A204.1 (cell line): ENCODE results near the gene AMH.
"Not testable (repeated sequence)": the region's sequence is repeated elsewhere in the genome, so short reads cannot be mapped to it uniquely, and the experiment has no call there.

Experiments used
- FAIRE-seq: peaks from 2 replicates; lab custom pipeline; 2012; peaks lifted over from hg19 to GRCh38; lab: Jason Lieb, UNC

The AMH gene

DNA sequence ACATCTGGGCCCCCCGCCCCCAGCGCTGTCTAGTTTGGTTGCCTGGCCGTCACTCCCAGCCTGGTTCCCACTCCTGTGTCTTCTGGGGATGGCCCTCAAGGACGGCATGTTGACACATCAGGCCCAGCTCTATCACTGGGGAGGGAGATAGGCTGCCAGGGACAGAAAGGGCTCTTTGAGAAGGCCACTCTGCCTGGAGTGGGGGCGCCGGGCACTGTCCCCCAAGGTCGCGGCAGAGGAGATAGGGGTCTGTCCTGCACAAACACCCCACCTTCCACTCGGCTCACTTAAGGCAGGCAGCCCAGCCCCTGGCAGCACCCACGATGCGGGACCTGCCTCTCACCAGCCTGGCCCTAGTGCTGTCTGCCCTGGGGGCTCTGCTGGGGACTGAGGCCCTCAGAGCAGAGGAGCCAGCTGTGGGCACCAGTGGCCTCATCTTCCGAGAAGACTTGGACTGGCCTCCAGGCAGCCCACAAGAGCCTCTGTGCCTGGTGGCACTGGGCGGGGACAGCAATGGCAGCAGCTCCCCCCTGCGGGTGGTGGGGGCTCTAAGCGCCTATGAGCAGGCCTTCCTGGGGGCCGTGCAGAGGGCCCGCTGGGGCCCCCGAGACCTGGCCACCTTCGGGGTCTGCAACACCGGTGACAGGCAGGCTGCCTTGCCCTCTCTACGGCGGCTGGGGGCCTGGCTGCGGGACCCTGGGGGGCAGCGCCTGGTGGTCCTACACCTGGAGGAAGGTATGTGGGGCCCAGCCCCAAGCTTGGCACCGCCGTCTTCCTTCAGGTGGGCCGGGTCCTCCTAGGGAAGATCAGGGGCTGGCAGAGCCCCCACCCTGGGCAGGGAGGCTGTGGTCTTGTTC, at the start of gene AMH:
AMH (plus strand) TSS at position 314 of the 857 bp plus-strand sequence; CDS start at position 324, 10 bp downstream.
- no peak for FAIRE-seq

DNA sequence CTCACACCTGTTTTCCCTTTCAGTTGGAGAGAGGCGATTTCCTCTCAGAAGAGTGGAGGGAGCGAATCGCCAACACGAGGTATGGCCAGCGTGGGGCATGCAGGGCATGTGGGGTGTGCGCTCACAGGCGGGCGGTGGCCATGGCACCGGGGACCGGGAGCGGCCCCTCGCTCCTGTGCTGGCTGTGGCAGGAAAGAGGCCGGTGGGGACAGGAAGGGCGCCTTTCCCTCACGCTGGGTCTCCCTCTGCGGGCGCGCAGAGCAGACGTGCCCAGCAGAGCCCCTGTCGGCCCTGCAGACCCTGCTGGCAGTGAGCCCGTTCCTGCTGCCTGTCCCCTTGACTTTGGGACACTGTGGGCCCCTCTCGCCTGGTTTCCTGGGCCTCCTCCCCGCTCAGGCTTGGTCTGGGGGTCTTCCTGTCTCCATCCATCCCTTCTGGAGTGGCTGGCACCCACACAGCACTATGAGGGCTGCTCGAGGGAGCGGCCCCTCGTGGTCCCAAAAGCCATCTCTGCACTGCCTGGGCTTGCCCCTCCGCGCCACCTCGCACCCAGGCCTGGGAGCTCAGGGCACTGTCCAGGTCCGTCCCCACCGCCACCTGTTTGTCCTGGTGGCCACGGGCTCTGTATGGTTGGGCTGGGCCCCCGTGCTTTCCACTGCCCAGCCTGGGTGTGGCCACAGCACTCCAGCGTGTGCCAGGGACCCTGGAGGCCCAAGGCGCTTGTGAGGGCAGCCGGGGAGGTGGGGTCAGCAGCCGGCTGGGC, 49.1 kb upstream of the AMH start:
- no peak for FAIRE-seq

DNA sequence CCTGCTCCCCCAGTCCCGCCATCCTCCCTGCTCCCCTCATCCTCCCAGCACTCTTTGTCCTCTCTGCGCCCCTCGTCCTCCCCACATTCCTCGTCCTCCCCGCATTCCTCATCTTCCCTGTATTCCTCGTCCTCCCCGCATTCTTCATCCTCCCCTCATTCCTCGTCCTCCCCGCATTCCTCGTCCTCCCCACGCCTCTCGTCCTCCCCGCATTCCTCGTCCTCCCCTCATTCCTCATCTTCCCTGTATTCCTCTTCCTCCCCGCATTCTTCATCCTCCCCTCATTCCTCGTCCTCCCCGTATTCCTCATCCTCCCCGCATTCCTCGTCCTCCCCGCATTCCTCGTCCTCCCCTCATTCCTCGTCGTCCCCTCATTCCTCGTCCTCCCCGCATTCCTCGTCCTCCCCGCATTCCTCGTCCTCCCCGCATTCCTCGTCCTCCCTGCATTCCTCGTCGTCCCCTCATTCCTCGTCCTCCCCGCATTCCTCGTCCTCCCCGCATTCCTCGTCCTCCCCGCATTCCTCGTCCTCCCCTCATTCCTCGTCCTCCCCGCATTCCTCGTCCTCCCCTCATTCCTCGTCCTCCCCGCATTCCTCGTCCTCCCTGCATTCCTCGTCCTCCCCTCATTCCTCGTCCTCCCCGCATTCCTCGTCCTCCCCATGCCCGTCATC, 48.4 kb upstream of the AMH start:
- FAIRE-seq: not testable (repeated sequence)

DNA sequence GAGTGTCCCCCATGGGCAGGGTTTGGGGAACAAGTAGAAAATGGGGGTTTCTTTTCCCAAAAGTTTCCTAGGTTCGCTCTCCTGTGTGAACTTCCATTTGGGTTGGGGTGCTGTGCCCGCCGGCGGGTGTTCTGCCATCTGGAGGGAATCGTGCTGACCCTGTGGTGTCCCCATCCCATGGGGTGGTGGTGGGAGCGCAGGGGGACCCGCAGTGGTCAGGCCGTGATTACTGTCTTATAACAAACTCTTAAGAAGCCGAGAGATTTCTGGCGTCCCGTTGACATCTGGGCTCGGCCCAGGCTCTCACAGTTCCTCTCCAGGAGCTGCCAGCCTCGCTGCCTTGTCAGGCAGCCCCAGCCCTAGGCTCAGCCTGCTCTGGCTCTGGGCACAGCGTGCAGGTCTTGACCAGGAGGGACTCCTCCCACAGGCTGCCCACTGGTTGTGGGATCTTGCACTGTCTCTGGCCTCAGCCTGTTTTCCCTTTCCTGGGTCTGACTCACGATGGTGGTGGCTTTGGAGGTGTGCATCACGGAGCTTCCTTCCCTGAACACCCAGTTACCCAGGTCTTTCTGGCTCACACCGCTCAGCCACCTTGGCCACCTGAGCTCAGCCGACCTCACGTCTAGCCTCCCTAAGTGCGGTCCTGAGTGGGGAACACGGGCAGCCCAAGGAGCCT, 47.5 kb upstream of the AMH start:
- FAIRE-seq: no peak

DNA sequence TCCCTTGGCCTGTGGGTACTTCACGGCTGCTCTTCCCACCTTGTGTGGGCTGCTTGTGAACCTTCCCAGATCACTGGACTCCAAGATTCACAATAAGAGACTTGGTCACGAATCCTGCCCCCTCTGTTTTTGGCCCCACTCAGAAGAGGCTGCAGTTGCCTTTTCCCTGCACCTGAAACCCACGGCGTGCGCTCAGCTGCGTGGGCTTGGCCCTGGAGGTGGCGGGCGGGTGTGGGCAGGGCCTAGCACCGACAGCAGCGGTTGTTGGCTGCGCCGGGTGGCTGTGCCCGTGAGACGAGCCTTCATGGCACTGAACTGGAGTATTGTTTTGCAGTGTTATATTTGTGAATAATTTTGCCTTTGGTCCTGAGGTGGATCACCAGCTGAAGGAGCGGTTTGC, 46.8 kb upstream of the AMH start:
- no peak for FAIRE-seq

DNA sequence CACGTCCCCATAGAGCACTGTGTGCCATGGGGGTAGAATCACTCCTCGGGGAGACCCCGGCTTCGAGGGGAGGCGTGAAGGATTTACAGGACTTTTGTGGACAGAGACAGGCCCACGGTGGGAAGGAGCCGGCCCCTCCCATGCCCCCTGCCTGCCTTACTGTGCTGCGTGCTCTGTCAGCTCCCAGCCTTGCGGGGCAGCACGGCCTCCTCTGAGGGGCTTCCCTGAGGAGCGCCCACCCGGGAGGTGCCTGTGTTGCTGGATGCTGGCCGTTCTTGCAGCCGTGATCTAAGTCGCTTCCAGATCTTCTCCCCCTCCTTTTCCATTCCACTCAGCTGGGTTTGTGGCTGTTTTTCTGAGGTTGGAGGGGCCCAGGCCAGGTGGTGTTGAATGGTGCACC, 42.1 kb upstream of the AMH start:
- FAIRE-seq: no peak

DNA sequence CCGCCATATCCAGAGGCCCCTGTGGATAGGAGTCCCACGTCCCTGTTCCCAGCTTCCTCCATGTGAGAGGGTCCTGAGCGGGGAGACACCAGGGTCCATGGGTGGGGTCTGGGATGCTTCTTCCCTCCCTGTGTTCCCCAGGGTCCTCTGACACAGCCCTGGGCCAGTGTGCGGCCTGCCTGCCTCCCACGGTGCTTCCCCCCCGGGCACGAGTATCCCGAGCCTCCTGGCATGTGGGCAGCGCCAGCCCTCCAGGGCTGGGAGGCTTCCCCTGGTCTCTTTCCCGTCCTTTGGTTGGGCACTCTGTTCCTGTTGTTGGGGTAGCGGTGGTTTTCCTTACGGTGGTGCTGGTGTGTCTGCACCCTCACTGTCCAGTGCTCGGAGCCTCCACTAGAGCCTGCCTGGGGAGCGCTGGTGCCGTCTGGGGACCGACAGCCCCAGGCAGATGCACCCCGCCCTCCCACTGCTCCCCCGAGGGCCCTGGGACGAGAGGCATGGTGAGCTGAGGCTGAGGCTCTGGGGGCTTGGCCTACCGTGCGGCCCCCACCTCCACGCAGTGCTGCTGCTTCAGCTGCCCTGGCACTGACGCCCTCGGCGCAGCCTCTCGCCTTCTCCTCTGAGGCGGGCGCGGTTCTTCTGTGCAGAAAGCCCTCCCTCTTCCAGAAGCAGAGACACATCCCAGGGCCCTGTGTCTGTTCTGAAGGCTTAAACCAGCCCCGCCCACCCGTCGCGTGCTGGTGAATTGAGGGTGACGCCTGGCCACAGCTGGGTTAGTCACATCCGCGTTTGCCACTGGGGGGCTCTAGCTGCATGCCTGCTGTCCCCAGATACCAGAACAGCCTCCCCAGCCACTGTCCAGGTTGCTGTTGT, 40.9 kb upstream of the AMH start:
- no peak for FAIRE-seq

DNA sequence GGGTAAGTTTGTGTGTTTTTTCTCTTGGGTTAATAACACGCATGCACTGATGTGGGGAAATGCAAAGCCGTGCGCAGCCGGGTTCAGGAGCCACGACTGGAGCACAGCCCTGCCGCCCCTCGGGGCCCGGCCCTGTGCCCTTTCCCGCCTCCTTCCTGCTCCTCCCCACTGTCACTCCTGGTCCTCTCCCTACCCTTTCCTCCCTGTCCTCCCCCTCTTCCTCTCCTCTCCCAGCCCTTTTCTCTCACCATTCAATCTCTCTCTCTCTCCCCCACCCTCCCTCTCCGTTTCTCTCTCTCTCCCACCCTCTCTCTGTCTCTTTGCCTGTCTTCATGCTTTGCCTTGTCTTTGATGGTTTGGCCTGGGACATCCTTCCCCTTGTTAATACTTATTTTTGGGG, 40.1 kb upstream of the AMH start:
- FAIRE-seq: no peak

DNA sequence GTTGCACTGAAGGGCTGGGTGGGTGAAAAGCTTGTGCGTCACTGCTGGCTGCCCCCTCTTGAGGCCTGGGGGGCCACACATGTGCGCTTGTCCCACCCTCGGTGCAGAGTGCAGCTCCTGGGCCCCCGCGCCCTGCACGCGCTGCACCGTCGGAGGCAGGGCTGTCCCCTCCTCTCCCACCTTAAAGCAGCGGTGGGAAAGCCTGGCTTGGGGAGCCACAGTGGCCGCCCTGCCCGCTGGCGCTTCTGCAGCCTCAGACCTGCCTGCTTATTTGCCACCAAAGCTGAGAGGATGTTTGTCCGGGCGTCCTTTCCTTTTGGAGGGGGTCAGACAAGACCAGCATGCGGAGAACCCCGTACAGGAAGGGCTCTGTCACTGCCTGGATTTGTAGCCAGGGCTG, 39.7 kb upstream of the AMH start:
- FAIRE-seq: no peak

DNA sequence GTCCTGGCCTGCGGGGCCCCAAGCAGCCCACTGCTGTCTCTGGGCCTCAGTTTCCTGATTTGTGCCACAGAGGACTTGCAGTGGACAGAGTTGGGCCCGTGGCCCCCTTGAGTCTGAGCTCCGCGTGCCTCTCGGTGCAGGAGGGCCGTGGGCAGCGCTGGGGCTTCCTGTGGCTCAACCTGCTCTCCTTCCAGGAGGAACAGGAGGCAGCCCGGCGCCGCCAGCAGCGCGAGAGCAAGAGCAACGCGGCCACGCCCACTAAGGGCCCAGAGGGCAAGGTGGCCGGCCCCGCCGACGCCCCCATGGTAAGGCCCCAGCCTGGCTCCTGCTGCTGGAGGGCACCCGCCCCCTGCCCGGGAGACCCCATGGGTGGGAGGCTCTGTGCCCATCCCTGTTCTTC, 38.9 kb upstream of the AMH start:
- no peak for FAIRE-seq

DNA sequence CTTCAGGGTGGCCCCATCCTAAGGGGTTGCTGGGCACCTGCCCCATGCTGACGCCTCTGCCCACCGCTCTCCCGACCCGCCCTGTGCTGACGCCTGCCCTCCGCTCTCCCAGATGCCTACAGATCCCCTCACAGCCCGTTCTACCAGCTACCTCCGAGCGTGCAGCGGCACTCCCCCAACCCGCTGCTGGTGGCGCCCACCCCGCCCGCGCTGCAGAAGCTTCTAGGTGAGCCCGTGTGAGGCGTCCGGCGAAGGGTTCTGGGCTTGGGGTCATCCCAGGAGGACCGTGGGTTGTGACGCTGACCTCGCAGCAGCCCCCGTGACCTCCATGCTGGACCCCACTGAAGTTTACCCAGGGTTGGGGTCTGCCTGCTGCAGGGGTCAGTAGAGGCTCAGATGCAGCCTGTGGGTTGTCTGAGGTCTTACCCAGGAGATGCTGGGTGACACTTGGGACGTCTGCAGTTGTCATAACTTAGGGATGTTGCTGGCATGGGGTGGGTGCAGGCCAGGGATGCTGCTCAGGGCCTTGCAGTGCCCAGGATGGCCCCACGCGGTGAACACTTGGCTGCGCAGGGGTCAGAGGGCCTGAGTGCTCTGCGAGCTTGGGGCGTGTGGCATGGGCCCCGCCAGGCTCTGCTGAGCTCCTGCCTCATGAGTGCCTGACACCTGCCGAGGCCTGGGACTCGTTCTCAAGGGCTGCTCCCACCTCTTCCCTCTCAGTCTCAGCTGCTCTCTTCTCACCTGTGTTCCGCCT, 38.0 kb upstream of the AMH start:
- no peak for FAIRE-seq

DNA sequence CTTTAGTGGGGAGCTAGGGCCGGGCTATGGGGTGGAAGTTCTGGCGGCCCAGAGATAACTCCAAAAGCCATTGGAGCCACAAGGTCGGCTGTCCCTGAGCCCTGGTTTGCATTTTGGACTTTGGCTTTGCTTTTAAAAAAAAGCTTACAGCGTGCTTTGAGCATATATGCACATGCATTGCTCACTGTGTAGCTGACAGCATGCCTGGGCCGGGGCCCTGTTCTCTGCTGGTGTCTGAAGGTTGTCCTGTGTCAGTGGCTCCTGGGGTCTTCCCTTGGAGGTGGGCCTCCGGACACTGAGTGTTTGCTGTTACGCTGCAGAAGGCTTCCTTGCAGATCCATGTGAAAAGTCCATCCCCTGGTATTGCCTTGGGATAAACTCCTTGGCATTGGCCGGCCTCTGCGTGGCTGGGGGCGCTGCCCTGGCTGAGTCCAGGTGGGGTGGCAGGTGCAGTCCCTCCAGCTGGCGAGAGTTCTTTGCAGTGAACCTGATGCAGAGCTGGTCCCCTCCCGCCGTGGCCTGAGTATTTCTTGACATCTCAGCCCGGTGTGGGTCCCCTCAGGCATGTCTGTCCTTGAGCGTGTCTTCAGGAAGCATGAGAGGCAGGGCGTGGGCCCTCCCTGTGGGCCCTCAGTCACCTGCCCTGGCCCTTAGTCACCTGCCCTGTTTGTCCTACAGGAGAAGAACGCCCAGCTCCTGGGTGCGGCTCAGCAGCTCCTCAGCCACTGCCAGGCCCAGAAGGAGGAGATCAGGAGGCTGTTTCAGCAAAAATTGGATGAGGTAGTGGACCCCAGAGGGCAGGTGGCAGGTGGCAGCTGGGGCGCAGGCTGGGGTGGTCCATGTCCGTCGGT, 36.0 kb upstream of the AMH start:
- no peak for FAIRE-seq

DNA sequence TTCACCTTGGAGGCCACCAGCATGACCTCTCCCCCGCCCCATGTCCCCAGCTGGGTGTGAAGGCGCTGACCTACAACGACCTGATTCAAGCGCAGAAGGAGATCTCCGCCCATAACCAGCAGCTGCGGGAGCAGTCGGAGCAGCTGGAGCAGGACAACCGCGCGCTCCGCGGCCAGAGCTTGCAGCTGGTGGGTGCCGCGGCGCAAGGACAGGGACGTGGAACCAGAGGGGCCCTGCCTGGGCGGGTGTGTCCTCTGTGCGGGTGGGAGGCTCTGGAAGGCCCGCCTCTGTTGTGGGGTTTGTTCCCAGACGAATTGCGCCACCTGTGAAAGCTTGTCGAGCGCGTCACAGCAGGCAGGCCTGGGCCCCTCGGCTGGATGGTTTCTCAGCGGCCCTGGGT, 35.3 kb upstream of the AMH start:
- no peak for FAIRE-seq

DNA sequence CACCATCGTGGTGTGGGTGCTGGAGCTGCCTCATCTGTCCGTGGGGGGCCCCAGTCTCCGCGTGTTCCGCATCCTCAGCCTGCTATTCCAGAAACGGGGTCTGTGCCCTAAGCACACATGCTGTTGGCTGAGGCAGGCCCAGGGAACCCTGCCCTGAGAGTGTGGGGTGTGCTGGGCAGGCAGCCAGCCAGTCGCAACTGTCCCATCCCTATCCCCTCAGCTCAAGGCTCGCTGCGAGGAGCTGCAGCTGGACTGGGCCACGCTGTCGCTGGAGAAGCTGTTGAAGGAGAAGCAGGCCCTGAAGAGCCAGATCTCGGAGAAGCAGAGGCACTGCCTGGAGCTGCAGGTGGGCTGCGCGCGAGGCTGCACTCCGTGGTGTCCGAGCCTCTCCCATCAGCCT, 34.9 kb upstream of the AMH start:
- no peak for FAIRE-seq

DNA sequence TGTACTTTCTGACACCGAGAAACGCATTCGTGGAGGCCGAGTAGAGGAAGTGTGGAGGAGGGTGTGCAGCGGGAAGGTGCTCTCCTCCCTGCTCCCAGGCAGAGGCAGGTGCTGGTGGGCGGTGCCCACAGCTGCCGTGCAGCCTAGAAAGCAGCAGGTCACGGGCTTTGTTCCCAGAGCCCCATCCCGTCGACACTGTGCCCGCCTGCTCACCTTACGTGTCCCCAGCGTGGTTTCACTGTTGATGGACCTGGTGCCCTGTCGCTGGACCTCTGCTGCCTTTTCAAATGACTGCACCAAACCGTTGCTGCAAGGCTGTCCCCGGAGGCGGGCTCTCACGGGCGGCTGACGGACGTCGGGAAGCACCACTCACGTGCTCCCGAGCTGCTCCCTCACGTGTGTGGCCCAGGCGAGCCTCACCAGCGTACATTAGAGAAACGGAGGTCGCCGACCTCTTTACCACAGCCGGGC, 33.8 kb upstream of the AMH start:
- FAIRE-seq: no peak

DNA sequence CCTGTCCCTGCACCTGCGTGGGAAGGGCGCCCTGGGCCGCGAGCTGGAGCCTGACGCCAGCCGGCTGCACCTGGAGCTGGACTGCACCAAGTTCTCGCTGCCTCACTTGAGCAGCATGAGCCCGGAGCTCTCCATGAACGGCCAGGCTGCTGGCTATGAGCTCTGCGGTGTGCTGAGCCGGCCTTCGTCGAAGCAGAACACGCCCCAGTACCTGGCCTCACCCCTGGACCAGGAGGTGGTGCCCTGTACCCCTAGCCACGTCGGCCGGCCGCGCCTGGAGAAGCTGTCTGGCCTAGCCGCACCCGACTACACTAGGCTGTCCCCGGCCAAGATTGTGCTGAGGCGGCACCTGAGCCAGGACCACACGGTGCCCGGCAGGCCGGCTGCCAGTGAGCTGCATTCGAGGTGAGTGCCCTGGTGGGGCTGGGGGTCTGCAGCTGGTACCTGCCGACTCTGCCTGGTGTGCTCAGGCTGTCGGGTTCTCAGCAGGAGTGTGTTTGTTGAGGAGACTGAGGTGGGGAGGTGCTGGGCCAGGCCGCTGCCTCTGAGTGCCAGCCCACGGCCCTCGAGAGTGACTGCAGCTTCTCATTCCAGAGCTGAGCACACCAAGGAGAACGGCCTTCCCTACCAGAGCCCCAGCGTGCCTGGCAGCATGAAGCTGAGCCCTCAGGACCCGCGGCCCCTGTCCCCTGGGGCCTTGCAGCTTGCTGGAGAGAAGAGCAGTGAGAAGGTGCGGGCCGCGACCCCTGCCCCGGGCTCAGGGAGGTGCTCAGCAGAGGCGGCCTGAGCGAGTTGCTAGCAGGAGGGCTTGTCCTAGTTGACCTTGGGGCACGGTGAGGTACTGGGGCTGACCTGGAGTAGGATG, 32.5 kb upstream of the AMH start:
- no peak for FAIRE-seq

DNA sequence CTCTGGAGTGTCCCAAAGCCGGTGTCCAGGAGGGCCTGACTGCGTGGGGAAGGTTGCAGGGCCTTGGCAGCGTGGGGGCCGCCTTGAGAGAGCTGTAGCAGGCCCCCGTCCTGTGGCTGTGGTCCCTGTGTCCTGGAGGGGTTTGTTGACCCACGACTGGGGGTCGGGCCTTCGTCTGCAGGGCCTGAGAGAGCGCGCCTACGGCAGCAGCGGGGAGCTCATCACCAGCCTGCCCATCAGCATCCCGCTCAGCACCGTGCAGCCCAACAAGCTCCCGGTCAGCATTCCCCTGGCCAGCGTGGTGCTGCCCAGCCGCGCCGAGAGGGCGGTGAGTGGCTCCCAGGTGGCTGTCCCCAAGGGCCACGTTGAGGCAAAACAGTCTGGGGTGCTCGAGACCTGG, 31.5 kb upstream of the AMH start:
- no peak for FAIRE-seq

DNA sequence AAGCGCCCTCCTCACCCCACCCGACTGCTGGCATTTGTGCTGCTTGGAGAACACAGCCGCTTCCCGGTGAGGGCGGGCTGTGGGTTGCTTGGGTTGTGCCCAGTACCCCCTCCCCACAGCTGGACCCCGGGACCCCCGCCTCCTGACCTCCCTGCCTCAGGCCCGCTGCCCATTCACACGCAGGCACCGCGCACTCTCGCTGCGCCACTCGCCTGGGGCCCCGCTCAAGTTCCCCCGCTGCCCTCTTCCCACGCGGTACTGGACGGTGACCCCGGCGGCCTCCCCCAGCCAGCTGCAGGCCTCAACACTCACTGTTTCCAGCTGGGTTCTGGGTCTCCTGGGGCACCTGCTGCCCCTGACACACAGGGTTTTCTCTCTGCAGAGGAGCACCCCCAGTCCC, 29.4 kb upstream of the AMH start:
- no peak for FAIRE-seq
